ENCODE measurements around the gene ZNF700.
"Not testable (repeated sequence)": the region's sequence is repeated elsewhere in the genome, so short reads cannot be mapped to it uniquely, and the experiment has no call there.

Gene ZNF700
- 19.3 reads per million, percentile 46 among the genes with 10 or more reads in this experiment for total RNA-seq

GRCh38 chr19:11924886-11925650, at the start of gene ZNF700:
ZNF700 (plus strand) TSS chr19:11925107; CDS start chr19:11925211, 104 bp downstream.
- DNase-seq = peak; percentile 87

- peak; percentile 10 for DNase-seq
Measured at GRCh38 chr19:11879687-11880266, 45.1 kb upstream of the ZNF700 start.

- DNase-seq = no peak
Measured at GRCh38 chr19:11880598-11880997, 44.3 kb upstream of the ZNF700 start.

- DNase-seq = peak; percentile 47
Measured at GRCh38 chr19:11881151-11881800, 43.6 kb upstream of the ZNF700 start.

- DNase-seq = no peak
Measured at GRCh38 chr19:11882606-11883005, 42.3 kb upstream of the ZNF700 start.

GRCh38 chr19:11887234-11887610, 37.7 kb upstream of the ZNF700 start:
- DNase-seq = no peak

DNA sequence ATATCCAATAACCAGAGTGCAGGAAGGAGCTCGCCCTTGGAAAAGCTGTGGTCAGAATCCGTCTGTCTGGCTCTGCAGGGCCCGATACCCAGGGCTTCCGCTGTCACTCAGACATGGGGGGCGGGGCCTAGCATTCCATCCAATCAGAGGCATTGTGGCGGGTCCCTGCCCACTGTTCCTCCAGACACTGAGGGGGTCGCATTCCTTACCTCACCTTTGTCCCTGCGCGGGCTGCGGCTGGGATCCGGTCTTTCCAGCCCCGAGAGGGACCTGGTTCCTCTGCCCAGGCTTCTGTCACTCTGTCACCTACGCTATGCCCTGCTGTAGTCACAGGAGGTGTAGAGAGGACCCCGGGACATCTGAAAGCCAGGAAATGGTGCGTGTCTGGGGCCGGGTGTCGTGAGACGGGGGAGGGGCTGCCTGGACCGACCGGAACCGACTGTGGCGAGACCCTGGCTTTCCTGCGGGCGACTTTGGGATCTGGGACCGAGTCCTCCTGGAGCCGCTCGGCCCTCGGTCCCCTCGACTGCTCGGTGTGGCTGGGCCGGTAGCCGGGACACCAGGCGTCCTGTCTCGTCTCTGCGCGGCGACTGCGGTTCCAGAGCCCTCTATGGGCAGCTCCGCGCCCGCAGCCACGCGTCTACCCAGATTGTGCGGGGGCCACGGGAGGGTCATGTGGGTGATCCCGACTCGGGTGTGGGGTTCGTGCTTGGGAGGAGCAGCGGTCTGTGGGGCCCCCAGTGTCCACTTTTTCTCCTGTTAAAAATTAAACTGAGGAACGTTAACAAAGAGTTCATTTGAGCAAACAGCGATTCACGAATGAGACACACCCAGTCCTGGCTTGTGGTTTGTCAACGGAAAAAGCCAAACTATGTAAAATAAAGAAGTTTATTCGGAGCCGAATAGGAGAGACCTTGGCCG, 37.0 kb upstream of the ZNF700 start, which contains the start of gene ZNF69:
TSS of gene ZNF69 (plus strand) at position 172 of the 921 bp plus-strand sequence. CDS start at position 314, 142 bp downstream.
- peak; percentile 21 for DNase-seq

DNA sequence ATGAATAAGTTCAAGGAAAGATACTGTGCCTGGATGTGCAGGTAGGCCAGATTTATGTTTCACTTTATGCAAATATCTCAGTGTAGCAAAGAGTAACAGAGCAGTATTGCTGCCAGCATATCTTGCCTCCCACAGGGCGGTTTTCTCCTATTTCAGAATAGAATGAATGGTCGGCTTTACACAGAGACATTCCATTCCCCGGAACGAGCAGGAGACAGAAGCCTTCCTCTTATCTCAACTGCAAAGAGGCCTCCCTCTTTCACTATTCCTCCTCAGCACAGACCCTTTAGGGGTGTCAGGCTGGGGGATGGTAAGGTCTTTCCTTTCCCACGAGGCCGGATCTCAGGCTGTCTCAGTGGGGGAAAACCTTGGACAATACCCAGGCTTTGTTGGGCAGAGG, 35.0 kb upstream of the ZNF700 start:
- DNase-seq = not testable (repeated sequence)

- DNase-seq = no peak
Measured at GRCh38 chr19:11890634-11891033, 34.3 kb upstream of the ZNF700 start.

- DNase-seq = no peak
Measured at GRCh38 chr19:11894851-11895250, 30.1 kb upstream of the ZNF700 start.

DNA sequence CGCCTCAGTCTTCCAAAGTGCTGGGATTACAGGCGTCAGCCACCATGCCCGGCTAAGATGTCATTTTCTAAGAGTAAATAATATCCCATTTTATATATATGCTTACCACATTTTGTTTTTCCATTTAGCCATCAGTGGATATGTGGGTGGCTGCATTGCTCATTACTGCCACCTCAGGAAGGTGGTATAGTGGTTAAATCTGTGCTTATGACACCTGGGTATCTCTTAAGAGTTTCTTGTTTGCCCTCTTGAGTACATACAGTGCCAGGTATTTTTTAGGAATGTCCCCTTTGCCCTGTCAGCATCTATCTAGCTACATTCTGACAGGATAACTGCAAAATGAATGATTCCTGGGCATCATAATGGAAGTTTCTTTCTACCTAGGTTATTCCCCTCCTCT, 22.7 kb upstream of the ZNF700 start:
- no peak for DNase-seq

- DNase-seq = no peak
Measured at GRCh38 chr19:11905928-11906327, 19.0 kb upstream of the ZNF700 start.

GRCh38 chr19:11911937-11912336, 13.0 kb upstream of the ZNF700 start:
- DNase-seq = not testable (repeated sequence)

DNA sequence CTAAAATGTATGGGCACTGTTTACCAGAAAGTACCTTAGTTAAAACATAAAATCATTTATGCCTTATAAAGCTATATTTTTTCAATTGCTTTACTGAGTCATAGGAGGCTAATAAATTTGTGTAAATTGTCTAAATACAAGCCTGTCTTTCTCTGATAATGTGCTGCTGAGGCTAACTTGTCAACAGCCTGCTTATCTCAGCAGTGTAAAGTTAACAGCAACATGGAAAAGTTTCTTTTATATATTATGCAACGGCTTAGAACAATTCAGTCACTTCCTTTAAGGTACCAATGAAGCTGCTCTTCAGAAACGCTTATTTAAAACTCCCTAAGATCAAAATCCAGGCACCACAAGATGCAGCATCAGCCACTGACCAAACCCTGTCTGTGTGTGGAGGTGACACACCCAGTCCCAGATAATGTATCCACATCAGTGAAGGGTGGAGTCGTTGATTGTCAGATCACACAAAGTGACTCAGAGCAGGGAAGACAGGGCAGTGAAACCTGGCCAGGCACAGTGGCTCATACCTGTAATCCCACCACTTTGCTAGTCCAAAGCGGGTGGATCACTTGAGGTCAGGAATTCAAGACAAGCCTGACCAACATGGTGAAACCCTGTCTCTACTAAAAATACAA, 10.4 kb upstream of the ZNF700 start:
- DNase-seq = not testable (repeated sequence)

DNA sequence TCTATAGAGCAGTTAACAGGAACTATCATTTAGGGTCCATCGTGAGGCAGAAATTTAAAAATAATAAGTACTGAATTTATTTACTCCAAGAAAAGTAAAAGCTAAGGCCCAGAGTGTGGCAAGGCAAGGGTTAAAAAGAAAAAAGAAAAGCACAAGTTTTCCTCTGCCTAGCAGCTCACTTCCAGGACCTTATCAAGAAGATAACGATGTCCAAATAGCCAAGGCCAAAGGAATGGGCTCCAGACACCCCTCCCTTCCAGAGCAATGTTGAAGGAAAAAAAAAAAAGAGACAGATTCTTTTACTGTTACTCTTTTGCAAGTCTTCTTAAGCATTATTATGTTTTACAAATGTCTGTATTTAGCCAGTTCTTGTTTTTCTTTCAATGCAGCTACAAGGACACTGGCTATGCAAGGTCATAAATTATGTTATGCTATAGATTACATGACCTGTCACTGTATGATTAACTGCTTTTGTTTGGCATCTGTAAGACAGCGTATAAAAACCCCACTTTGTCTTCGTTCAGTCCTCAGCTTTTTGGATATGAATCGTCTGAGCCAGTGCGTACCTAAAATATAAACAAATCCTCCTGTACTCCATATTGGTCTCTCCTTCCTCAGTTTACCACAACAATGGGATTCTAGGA, 2.9 kb upstream of the ZNF700 start:
- no peak for DNase-seq

- not testable (repeated sequence) for DNase-seq
Measured at GRCh38 chr19:11925651-11926187, 812 bp downstream of the ZNF700 start.

DNA sequence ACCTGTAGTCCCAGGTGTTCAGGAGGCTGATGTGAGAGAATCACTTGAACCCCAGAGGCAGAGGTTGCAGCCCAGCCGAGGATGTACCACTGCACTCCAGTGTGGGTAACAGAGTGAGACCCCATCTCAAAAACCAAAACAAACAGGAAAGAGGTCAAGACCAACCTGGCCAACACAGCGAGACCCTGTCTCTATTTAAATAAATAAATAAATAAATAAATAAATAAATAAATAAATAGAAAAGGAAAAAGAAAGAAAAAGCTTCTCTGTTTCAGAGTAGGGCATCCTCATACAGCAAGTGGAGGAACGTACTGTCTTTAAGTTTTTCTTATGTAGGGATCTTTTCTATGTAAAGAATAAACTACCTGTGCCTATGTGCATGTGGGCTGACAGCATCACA, 2.3 kb downstream of the ZNF700 start:
- no peak for DNase-seq

- DNase-seq = no peak
Measured at GRCh38 chr19:11931051-11931450, 6.1 kb downstream of the ZNF700 start.

DNA sequence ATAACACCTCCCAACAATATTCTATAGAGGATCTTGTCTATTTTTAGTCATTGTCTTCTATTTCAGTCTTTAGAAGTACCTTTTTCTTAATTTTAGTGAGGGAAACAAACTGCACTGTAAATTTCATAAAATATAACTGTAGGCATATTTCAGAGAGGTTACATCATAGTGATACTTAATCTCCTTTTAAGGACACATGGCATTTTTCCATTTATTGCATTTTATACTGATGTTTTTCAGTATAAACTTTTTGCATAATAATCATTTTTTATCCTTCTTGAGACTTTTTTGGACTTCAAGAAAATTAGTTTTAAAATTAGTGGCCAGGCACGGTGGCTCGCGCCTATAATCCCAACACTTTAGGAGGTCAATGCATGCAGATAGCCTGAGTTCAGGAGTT, 6.6 kb downstream of the ZNF700 start:
- no peak for DNase-seq

DNA sequence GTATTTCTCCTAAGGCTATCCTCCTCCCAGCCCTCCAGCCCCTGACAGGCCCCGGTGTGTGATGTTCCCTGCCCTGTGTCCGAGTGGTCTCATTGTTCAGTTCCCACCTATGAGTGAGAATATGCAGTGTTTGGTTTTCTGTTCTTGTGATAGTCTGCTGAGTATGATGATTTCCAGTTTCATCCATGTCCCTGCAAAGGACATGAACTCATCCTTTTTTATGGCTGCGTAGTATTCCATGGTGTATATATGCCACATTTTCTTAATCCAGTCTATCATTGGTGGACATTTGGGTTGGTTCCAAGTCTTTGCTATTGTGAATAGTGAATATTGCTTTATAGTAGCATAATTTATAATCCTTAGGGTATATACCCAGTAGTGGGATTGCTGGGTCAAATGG, 10.9 kb downstream of the ZNF700 start:
- DNase-seq = not testable (repeated sequence)

DNA sequence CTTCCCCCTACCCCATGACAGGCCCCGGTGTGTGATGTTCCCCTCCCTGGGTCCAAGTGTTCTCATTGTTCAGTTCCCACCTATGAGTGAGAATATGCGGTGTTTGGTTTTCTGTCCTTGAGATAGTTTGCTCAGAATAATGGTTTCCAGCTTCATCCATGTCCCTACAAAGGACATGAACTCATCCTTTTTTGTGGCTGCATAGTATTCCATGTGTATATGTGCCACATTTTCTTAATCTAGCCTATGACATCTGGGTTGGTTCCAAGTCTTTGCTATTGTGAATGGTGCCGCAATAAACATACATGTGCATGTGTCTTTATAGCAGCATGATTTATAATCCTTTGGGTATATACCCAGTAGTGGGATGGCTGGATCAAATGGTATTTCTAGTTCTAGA, 13.5 kb downstream of the ZNF700 start:
- DNase-seq = not testable (repeated sequence)

Measured in effector CD4-positive, alpha-beta T cell (primary cell).